NCI-H2081 treated with DMSO at 0.1 percent for 48 hours (cell line): ENCODE measurements around the gene MAP3K12.

Experiments
- DNase-seq: peaks from one replicate; lab custom pipeline; 2025; lab: John Stamatoyannopoulos, UW

MAP3K12 gene

DNA sequence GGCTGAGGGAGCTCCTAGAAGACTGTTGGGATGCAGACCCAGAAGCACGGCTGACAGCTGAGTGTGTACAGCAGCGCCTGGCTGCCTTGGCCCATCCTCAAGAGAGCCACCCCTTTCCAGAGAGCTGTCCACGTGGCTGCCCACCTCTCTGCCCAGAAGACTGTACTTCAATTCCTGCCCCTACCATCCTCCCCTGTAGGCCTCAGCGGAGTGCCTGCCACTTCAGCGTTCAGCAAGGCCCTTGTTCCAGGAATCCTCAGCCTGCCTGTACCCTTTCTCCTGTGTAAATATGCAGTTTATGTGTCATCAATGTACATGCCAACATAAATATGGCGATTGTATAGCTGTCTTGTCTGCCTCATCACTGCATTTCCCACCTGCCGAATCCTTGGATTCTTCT is 68.1 kb downstream of the MAP3K12 start:
- no peak for DNase-seq

DNA sequence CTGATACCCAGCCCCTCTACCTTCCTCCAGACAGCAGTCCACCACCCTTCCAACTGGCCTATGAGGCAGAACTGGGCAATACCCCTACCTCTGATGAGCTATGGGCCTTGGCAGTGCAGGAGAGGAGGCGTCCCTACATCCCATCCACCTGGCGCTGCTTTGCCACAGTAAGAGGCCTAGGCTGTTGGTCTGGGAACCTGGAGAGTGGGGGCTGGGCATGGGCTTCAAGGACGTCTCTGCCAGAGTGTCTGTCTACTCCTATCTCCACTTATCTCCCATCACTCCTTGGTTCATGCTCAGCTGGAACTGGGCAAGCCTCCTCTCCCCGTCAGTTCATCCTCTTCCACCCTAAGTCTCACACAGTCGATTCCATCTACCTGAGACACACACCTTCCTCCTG is 69.1 kb downstream of the MAP3K12 start:
- no peak for DNase-seq
